ENCODE results near the gene PRPF39. TPM values are rescaled to one million over a fixed set of nuclear protein-coding genes. Genes with fewer than 3 reads are reported as not detected.
A peak's percentile ranks its signal among the peaks of the same experiment; 100 is the strongest.

Gene PRPF39
- total and polyA plus RNA-seq, 2 of the 13 experiments (the other 11 are each of a cell fraction or from before 2014, with no cell fraction given) = 44.2 to 65.0 TPM

GRCh38 chr14:45112896-45113781, 29.2 kb downstream of the PRPF39 start (continued):
- no peak for TF ChIP-seq ZNF710 (CRISPR knock-in tag; IDR thresholded peaks at IDR 0.05; ENCODE audit: borderline replicate concordance)
- peak; percentile 4; the same call in 1 of the 2 replicates for TF ChIP-seq RXRB (CRISPR knock-in tag; IDR thresholded peaks at IDR 0.05; ENCODE audit: borderline replicate concordance)
- no peak for TF ChIP-seq RNF2 (conservative IDR thresholded peaks at IDR 0.05; ENCODE audit: low read depth)
- no peak for TF ChIP-seq FIP1L1 (IDR thresholded peaks at IDR 0.05; ENCODE audit: borderline replicate concordance, insufficient read depth, low read depth, low read length)
- TF ChIP-seq ZNF264 (CRISPR knock-in tag; IDR thresholded peaks at IDR 0.05) = no peak
- TF ChIP-seq LCORL (IDR thresholded peaks at IDR 0.05) = peak; percentile 84
- TF ChIP-seq LCORL (CRISPR knock-in tag; IDR thresholded peaks at IDR 0.05) = no peak
- no peak for TF ChIP-seq HDAC6 (IDR thresholded peaks at IDR 0.05; ENCODE audit: low read depth, low read length)
- peak; percentile 40; the same call in 1 of the 2 replicates for TF ChIP-seq NCOA2 (CRISPR knock-in tag; IDR thresholded peaks at IDR 0.05)
- TF ChIP-seq FOXA1 (IDR thresholded peaks at IDR 0.05) = no peak
- peak; percentile 51; the same call in 1 of the 2 replicates for TF ChIP-seq FOXA1 (CRISPR knock-in tag; IDR thresholded peaks at IDR 0.05)
- no peak for TF ChIP-seq ZBTB33 (CRISPR knock-in tag; IDR thresholded peaks at IDR 0.05)
- TF ChIP-seq ZSCAN9 (CRISPR knock-in tag; IDR thresholded peaks at IDR 0.05; ENCODE audit: borderline replicate concordance) = peak; percentile 32; the same call in 1 of the 2 replicates
- TF ChIP-seq POGK (CRISPR knock-in tag; conservative IDR thresholded peaks at IDR 0.05) = no peak
- no peak for TF ChIP-seq SYNCRIP (IDR thresholded peaks at IDR 0.05; ENCODE audit: insufficient read depth, low read depth, low read length)
- TF ChIP-seq KDM1A (CRISPR knock-in tag; IDR thresholded peaks at IDR 0.05) = no peak
- 0 out of 2 replicates have a peak, but pooled peaks have one; percentile 41 for TF ChIP-seq ZFP36L1 (CRISPR knock-in tag; IDR thresholded peaks at IDR 0.05)
- TF ChIP-seq ERF (CRISPR knock-in tag; IDR thresholded peaks at IDR 0.05) = no peak

Data from HepG2 (cell line).